Endothelial cell of umbilical vein (primary cell): ENCODE data around the gene DUSP3. TPM values are rescaled to one million over a fixed set of nuclear protein-coding genes. Genes with fewer than 3 reads are reported as not detected.

ENCODE experiments used
- BruUV-seq: library from RNA; stranded (reverse); fragments of 400-500 nt; replicated peaks from 2 replicates; lab custom pipeline; 2021; lab: Mats Ljungman, UMichigan
- CTCF ChIA-PET: fragments of 300-600, 350-600 bp; sonication (Branson Sonifier 250); formaldehyde crosslinking; loops from one replicate; lab custom pipeline; 2021; ENCODE audit warnings: antibody characterized with exemption, inconsistent platforms; lab: Charles Lee
- POLR2A ChIA-PET: fragments of 300-600, 350-600 bp; sonication (Branson Sonifier 250); formaldehyde crosslinking; loops from one replicate; lab custom pipeline; 2021; ENCODE audit warnings: antibody characterized with exemption, inconsistent platforms; lab: Charles Lee
- DNase-seq: peaks from one replicate; pipeline ENCODE4 v3.0.0-alpha.2; 2011; ENCODE audit warnings: low read depth, low spot score
- FAIRE-seq: peaks from 2 replicates; lab custom pipeline; 2011; peaks lifted over from hg19 to GRCh38; lab: Jason Lieb, UNC
- H2AFZ ChIP-seq: 2 replicates; pipeline ENCODE4 v1.6.0; 2012; ENCODE audit warnings: low read depth, low read length, control low read depth, inconsistent platforms
- H3K27ac ChIP-seq: 2 replicates; pipeline ENCODE4 v1.5.1; 2011; ENCODE audit warnings: low read depth, mild to moderate bottlenecking, control low read depth, low read length, moderate library complexity; ENCODE audit not compliant: insufficient read depth
- H3K27me3 ChIP-seq, 2 experiments: 2 replicates each; pipeline versions ENCODE4 v1.6.0 to v1.6.1; 2011; ENCODE audit warnings: low read length in 2 of 2, mixed read lengths in 1 of 2; ENCODE audit not compliant: control insufficient read depth in 2 of 2, insufficient read depth in 2 of 2
- H3K36me3 ChIP-seq, 2 experiments: 2 replicates in 1 of 2; 3 replicates in 1 of 2; pipeline ENCODE4 v1.5.1; 2011; ENCODE audit warnings: low read length in 2 of 2, mild to moderate bottlenecking in 1 of 2, moderate library complexity in 1 of 2; ENCODE audit not compliant: control insufficient read depth in 2 of 2, insufficient read depth in 2 of 2; ENCODE audit errors: extremely low read depth in 1 of 2
- H3K4me1 ChIP-seq: 3 replicates; pipeline ENCODE4 v1.5.1; 2011; ENCODE audit warnings: mild to moderate bottlenecking, low read length; ENCODE audit not compliant: control insufficient read depth, insufficient read depth; ENCODE audit errors: extremely low read depth
- H3K4me2 ChIP-seq: 2 replicates; pipeline ENCODE4 v1.6.1; 2011; ENCODE audit warnings: low read length, control low read depth, mixed read lengths; ENCODE audit not compliant: insufficient read depth
- H3K4me3 ChIP-seq, 3 experiments: fragments of 200-600 bp in 1 of 3; sonication (generic), shearing (Covaris generic) in 1 of 3; replicated peaks in 1 of 3; 2 replicates each; pipeline ENCODE4 v1.5.1; 2011 to 2016; ENCODE audit warnings: control low read depth in 3 of 3, low read length in 3 of 3, mild to moderate bottlenecking in 2 of 3, inconsistent platforms in 1 of 3, low read depth in 1 of 3, moderate library complexity in 1 of 3; ENCODE audit not compliant: insufficient read depth in 1 of 3
- H3K79me2 ChIP-seq: 2 replicates; pipeline ENCODE4 v1.6.0; 2012; ENCODE audit warnings: low read length, inconsistent platforms; ENCODE audit not compliant: control insufficient read depth, insufficient read depth
- H3K9ac ChIP-seq: replicated peaks from 2 replicates; pipeline ENCODE3; 2011; ENCODE audit warnings: low read length, control low read depth; ENCODE audit not compliant: insufficient read depth; ENCODE audit errors: extremely low read depth
- H3K9me1 ChIP-seq: replicated peaks from 3 replicates; pipeline ENCODE4 v1.6.0; 2011; ENCODE audit warnings: mild to moderate bottlenecking, low read length; ENCODE audit not compliant: control insufficient read depth, insufficient read depth; ENCODE audit errors: extremely low read depth
- H3K9me3 ChIP-seq: replicated peaks from 2 replicates; pipeline ENCODE4 v1.5.1; 2012; ENCODE audit warnings: low read length, inconsistent platforms; ENCODE audit not compliant: control insufficient read depth, insufficient read depth
- H4K20me1 ChIP-seq: replicated peaks from 2 replicates; pipeline ENCODE3; 2011; ENCODE audit warnings: mild to moderate bottlenecking, low read length; ENCODE audit not compliant: control insufficient read depth, insufficient read depth; ENCODE audit errors: extremely low read depth
- FOS ChIP-seq: IDR thresholded peaks from 2 replicates; pipeline ENCODE4 v1.6.1; 2011; ENCODE audit warnings: mild to moderate bottlenecking, low read length, moderate library complexity, borderline replicate concordance; ENCODE audit not compliant: insufficient read depth
- GATA2 ChIP-seq: IDR thresholded peaks from 2 replicates; pipeline ENCODE4 v1.7.0; 2011; ENCODE audit warnings: low read depth, mild to moderate bottlenecking, moderate library complexity, mixed read lengths, low read length; ENCODE audit not compliant: insufficient read length, insufficient read depth
- POLR2A ChIP-seq: IDR thresholded peaks from 2 replicates; pipeline ENCODE4 v1.6.1; 2012; ENCODE audit warnings: low read depth, mild to moderate bottlenecking, control low read depth, low read length
- dilution Hi-C: fragments of 300-500 bp; cut with MboI; formaldehyde crosslinking; loops from one replicate; pipeline ENCODE4 v1.15.0; 2019; ENCODE audit warnings: low sequenced_read_pairs; ENCODE audit not compliant: extremely low pct_ligation_motif_present
- intact Hi-C: fragments of 100-400 bp; cut with micrococcal nuclease; formaldehyde crosslinking; loops from one replicate; pipeline ENCODE4 v1.10.0; 2022
- polyA plus RNA-seq, 4 experiments: library from polyadenylated mRNA; depleted of rRNA in 3 of 4; stranded (reverse) in 3 of 4; unstranded in 1 of 4; fragments of >200 nt; gene quantifications; 2 replicates each; pipeline versions ENCODE4 v1.2.1 to v1.2.3, GENCODE V29; 2011 to 2012; ENCODE audit warnings: missing spikeins in 1 of 4
- total RNA-seq: library from RNA; stranded (reverse); gene quantifications from 2 replicates; pipeline ENCODE4 v1.2.3, GENCODE V29; 2021

DUSP3 gene
- total and polyA plus RNA-seq, 2 donors (not counting 3 experiments of a cell fraction or from before 2014, with no cell fraction given) = 46.8 to 57.7 TPM

DNA sequence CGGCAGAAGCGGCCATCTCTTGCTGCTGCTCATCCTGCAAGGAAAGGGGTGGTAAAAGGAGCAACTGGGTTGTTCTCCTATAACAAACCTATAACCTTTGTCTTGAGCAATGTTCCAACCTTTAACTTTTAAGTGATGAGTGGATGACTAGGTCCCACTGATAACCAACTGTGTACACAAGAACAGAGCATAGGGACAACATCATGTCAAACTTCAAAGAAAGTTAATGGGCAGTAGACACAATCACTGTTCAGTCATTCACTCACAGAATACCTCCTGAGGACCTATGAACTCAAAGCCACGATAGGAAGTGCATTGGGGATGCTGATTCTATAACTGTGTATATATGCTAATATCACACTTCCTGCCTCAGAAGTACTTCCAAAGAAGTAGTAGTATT is 23.1 kb upstream of the DUSP3 start:
- intact Hi-C loops (no loop called here), dilution Hi-C loops (no loop called here)
- DNase-seq (peak; percentile 30), FAIRE-seq (peak; percentile 74)
- TF ChIP-seq POLR2A (no peak), GATA2 (peak; percentile 57)
- POLR2A ChIA-PET = no interaction called here
- no TSS peak for BruUV-seq
- no peaks in the 10 kb centered on the region for H3K9me1 ChIP-seq
- H3K4me1 ChIP-seq = peaks cover 13% of the 10 kb centered on the region
- no peak overlapping the region for H2AFZ ChIP-seq
- H4K20me1 ChIP-seq = no peaks in the 10 kb centered on the region
- CTCF ChIA-PET = no interaction called here
- no peak overlapping the region for H3K4me3 ChIP-seq
- no peaks in the 10 kb centered on the region for H3K36me3 ChIP-seq
- H3K27ac ChIP-seq = no peak overlapping the region
- H3K9ac ChIP-seq = no peak overlapping the region
- H3K27me3 ChIP-seq = no peaks in the 10 kb centered on the region
- no peak overlapping the region for H3K4me2 ChIP-seq
- H3K79me2 ChIP-seq = no peaks in the 10 kb centered on the region
- no peaks in the 10 kb centered on the region for H3K9me3 ChIP-seq

DNA sequence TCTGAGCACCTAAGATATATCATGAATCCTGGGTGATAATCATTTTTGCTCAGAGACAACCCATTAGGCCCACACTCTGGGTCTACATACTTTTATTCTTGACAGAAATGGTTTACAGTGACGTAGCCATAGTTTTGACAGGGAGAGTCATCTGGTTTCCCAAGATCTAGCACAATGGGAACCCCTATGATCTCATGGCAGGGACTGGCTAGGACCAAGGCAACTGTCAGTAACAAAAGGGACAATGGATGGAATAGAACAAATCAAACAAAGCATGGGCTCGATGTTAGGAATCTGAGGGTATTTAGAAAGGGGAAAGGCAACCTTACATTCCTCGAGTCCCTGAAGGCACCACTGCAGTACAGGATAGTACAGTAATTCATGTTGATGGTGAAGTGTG is 22.0 kb upstream of the DUSP3 start:
- Histone ChIP-seq H3K79me2 (no peaks in the 10 kb centered on the region), H3K4me1 (peaks cover 13% of the 10 kb centered on the region), H3K27me3 (no peaks in the 10 kb centered on the region), H3K4me2 (no peak overlapping the region), H3K9me1 (no peaks in the 10 kb centered on the region), H2AFZ (no peak overlapping the region), H3K9ac (no peak overlapping the region), H4K20me1 (no peaks in the 10 kb centered on the region), H3K9me3 (no peaks in the 10 kb centered on the region), H3K4me3 (no peak overlapping the region), H3K36me3 (no peaks in the 10 kb centered on the region), H3K27ac (no peak overlapping the region)
- intact Hi-C loops = no loop called here
- POLR2A ChIA-PET = no interaction called here
- CTCF ChIA-PET = no interaction called here
- dilution Hi-C loops = no loop called here
- FAIRE-seq = no peak
- no TSS peak for BruUV-seq
- TF ChIP-seq FOS = no peak
- DNase-seq = no peak
